Measurements from ENCODE around the gene SLBP.

Gene SLBP

DNA sequence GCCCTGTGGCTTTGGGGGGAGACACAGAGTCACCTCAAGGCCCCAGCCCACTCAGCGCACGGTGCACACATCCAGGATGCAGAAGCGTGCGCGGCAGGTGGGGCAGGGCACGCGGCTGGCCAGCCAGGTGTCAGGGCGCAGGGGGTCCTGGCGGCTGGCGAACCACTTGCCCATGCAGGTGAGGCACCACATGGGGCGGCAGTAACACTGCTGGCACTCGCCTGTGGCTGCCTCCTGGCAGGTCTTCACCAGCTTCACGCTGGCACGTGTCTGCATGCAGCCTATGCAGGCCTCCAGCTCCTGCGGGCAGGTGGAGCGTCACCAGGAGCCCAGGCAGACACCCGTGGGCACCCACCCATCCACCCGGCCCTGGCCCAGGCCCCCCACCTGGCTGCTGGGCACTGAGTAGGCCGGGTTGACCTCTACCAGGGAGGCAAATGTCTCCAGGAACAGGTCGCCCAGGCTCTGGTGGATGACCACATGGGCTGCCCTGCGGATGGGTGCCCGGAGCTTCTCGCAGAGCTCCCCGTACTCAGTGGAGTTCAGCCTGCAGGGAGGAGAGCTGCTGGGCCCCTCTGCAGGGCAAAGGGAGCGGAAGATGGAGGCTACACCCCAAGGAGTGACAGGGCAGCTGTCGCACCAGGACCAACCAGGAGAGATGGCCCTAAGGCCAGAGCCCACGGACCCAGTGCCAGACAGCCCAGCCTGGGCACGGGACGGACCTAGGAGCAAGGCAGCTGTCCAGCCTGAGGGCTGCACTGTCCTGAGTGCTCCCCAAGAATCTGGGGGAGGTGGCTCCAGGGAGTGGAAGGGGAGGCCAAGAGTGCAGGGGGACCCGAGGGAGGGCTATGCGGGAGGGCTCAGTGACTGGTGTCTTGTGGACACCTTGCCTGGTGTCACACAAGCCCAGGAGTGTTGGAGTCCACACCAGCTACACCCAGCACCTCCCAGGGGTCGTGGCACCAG lies 5.3 kb upstream of the SLBP start:
- ChIA-PET CTCF (interaction anchor here (0.5 to 2.2 kb wide), 2 partner anchors 24 to 33 kb away, joined by 3 to 6 read pairs; partner anchors contain the start of gene FAM53A), POLR2A (no interaction called here)
- DNase-seq (ENCODE audit: extremely low spot score): no peak
- TF ChIP-seq ELF4 (IDR thresholded peaks at IDR 0.05) (no peak), ZNF384 (IDR thresholded peaks at IDR 0.05) (no peak), L3MBTL2 (conservative IDR thresholded peaks at IDR 0.05) (no peak), NFRKB (IDR thresholded peaks at IDR 0.05) (no peak), BHLHE40 (IDR thresholded peaks at IDR 0.05; ENCODE audit: borderline replicate concordance) (no peak), SUZ12 (IDR thresholded peaks at IDR 0.05) (no peak), LEF1 (IDR thresholded peaks at IDR 0.05; ENCODE audit: borderline replicate concordance) (no peak), FOXK2 (IDR thresholded peaks at IDR 0.05) (no peak), FOXA1 (IDR thresholded peaks at IDR 0.05) (no peak), CTBP1 (IDR thresholded peaks at IDR 0.05; ENCODE audit: borderline replicate concordance) (no peak), TARDBP (IDR thresholded peaks at IDR 0.05) (no peak), FOXM1 (IDR thresholded peaks at IDR 0.05; ENCODE audit: borderline replicate concordance) (no peak), HDGF (IDR thresholded peaks at IDR 0.05; ENCODE audit: borderline replicate concordance) (no peak)
- TF ChIP-seq, protein P1, sequence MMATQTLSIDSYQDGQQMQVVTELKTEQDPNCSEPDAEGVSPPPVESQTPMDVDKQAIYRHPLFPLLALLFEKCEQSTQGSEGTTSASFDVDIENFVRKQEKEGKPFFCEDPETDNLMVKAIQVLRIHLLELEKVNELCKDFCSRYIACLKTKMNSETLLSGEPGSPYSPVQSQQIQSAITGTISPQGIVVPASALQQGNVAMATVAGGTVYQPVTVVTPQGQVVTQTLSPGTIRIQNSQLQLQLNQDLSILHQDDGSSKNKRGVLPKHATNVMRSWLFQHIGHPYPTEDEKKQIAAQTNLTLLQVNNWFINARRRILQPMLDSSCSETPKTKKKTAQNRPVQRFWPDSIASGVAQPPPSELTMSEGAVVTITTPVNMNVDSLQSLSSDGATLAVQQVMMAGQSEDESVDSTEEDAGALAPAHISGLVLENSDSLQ (IDR thresholded peaks at IDR 0.05): no peak

- POLR2A ChIA-PET: no interaction called here
- DNase-seq (ENCODE audit: extremely low spot score): no peak
- no peak for TF ChIP-seq ZNF384 (IDR thresholded peaks at IDR 0.05)
- TF ChIP-seq LEF1 (IDR thresholded peaks at IDR 0.05; ENCODE audit: borderline replicate concordance): no peak
- no peak for TF ChIP-seq CTBP1 (IDR thresholded peaks at IDR 0.05; ENCODE audit: borderline replicate concordance)
- CTCF ChIA-PET: interaction anchor here (2.2 kb wide), 1 partner anchor 23 kb away, joined by 6 read pairs; no protein-coding TSS in a partner anchor
These were observed 4.2 kb upstream of the SLBP start for GRCh38 chr4:1716065-1716945.

DNA sequence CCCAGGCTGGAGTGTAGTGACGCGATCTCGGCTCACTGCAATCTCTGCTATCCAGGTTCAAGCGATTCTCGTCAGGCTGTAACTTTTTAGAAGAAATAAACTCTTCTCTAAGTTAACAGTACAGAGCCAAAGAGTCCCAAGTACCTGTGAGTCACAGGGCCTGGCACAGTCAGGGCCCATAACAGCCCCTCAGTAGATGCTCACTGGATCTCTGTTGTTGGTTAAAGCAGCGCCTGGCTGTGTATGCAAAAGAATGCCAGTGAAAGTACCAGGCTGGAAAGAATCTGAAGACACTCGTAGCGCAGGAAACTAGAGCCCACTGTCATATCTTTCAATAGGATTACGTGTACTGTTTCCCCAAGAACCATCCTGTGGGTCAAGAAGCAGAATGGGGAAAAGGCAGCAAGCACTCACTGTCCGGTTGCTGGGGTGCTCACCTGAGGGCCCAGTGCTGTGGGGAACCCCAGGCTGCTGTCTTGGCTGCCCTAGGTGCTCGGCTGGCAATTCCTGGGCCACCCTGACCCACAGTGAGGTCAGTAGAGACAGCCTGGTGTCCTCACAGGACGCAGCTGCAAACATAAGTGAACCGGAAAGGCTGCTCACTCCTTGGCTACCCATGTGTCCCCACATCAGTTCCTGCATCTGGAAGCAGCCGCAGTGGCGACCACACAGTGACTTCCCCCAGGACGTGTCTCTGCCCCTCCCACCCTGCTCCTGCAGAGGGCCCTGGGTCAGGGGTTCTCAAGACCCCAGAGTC lies 3.1 kb upstream of the SLBP start:
- ChIA-PET POLR2A (no interaction called here), CTCF (interaction anchor here (0.6 kb wide), 1 partner anchor 22 kb away, joined by 3 read pairs; no protein-coding TSS in a partner anchor)
- no peak for DNase-seq (ENCODE audit: extremely low spot score)
- TF ChIP-seq ELF4 (IDR thresholded peaks at IDR 0.05) (no peak), L3MBTL2 (conservative IDR thresholded peaks at IDR 0.05) (no peak), SUZ12 (IDR thresholded peaks at IDR 0.05) (no peak), HDGF (IDR thresholded peaks at IDR 0.05; ENCODE audit: borderline replicate concordance) (no peak), FOXA1 (IDR thresholded peaks at IDR 0.05) (no peak), NFRKB (IDR thresholded peaks at IDR 0.05) (no peak)

GRCh38 chr4:1714303-1715001 lies 2.3 kb upstream of the SLBP start:
- POLR2A ChIA-PET: interaction anchor here (0.7 kb wide), 1 partner anchor 21 kb away, joined by 4 read pairs; no protein-coding TSS in a partner anchor
- no peak for DNase-seq (ENCODE audit: extremely low spot score)
- CTCF ChIA-PET: interaction anchor here (0.6 to 1.4 kb wide), 2 partner anchors 21 kb away, joined by 3 to 6 read pairs; no protein-coding TSS in a partner anchor
- TF ChIP-seq ELF4 (IDR thresholded peaks at IDR 0.05) (no peak), L3MBTL2 (conservative IDR thresholded peaks at IDR 0.05) (no peak), SP1 (IDR thresholded peaks at IDR 0.05) (no peak), HDGF (IDR thresholded peaks at IDR 0.05; ENCODE audit: borderline replicate concordance) (no peak), ZNF384 (IDR thresholded peaks at IDR 0.05) (no peak), FOXA1 (IDR thresholded peaks at IDR 0.05) (no peak), NFRKB (IDR thresholded peaks at IDR 0.05) (no peak)

GRCh38 chr4:1713003-1713851 lies 1.1 kb upstream of the SLBP start:
- TF ChIP-seq SP1 (IDR thresholded peaks at IDR 0.05) (no peak), BHLHE40 (IDR thresholded peaks at IDR 0.05; ENCODE audit: borderline replicate concordance) (no peak), ELF4 (IDR thresholded peaks at IDR 0.05) (no peak), ARNT (IDR thresholded peaks at IDR 0.05) (no peak), HDGF (IDR thresholded peaks at IDR 0.05; ENCODE audit: borderline replicate concordance) (0 out of 2 replicates have a peak, but pooled peaks have one; percentile 32), LEF1 (IDR thresholded peaks at IDR 0.05; ENCODE audit: borderline replicate concordance) (no peak), L3MBTL2 (conservative IDR thresholded peaks at IDR 0.05) (no peak), NFRKB (IDR thresholded peaks at IDR 0.05) (no peak)
- DNase-seq (ENCODE audit: extremely low spot score): peak; percentile 32
- ChIA-PET CTCF (interaction anchor here (1.4 to 2.0 kb wide), 3 partner anchors 17 to 20 kb away, joined by 5 to 10 read pairs (median 6); no protein-coding TSS in a partner anchor), POLR2A (interaction anchor here (1.6 to 2.2 kb wide), 3 partner anchors 14 to 20 kb away, joined by 11 to 17 read pairs (median 11); no protein-coding TSS in a partner anchor)
